Right kidney (tissue), 1 donor: Measurements from ENCODE around the gene DIO3.
"Not testable (repeated sequence)": the region's sequence is repeated elsewhere in the genome, so short reads cannot be mapped to it uniquely, and the experiment has no call there.

ENCODE experiments used
- DNase-seq: peaks from one replicate; pipeline ENCODE4 v3.0.0-alpha.2; 2016

DIO3 gene

DNA sequence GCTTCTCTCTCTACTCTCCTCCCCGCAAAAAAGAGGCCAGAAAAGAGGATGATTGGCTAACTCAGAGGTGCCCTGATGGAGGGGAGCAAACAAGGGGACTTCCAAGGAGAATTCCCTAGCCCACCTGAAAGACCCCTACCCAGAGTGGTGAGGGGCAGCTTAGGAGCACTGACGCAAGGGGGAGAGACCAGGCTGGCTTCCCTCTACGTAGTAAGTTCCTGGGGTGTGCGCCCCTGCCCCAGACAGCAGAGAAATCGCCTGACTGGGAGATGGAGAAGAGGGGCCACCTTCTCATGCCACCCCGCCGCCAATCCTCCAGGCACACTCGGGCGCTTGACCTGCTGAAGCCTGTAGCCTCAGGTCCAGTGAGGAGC, 2.1 kb upstream of the DIO3 start:
- DNase-seq, result no peak

DNA sequence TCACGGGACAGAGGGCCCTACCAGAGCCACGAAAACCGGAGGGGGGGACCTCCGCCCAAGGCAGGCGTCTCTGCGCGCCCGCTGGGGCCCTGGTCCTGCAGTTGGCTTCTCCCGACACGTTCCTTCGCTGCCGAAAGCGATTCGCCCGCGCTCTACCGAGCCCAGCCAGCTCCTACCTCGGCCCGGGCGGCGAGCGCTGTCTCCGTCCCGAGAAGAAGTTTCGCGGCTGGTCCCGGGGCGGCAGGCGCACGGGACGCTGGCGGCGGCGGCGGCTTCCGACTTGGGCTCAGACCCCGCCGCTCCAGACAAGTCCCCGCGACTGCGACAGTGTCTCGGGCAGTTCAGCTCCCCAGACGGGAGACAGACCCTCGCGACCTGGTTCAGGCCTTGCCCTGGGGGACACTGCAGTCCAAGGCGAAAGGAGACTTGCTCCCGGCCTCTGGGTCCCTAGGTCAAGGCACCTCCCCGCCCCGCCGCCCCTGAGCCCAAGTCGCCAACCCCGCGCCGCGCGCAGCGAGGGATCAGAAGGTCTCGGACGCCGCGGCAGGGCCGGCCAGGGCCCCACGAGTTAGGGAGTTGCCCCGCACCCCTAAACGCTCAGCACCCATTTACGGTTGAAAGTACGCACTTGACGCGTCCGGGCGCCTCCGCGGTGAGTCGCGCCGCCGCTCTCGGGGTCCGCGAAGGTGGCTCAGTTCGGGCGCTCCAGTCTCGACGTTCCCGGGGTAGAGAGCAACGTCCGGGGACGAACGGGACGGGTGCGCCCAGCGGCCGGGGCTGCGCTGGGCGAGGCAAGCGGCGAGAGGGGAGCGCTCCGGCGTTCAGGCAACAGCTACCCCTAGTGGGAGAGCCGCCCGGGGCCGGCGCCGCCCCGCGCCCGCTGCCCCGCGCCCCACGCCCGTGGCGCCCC, 1.4 kb upstream of the DIO3 start:
- DNase-seq, result peak; percentile 63

- DNase-seq, result no peak
These were observed 671 bp upstream of the DIO3 start for GRCh38 chr14:101560534-101561113.

DNA sequence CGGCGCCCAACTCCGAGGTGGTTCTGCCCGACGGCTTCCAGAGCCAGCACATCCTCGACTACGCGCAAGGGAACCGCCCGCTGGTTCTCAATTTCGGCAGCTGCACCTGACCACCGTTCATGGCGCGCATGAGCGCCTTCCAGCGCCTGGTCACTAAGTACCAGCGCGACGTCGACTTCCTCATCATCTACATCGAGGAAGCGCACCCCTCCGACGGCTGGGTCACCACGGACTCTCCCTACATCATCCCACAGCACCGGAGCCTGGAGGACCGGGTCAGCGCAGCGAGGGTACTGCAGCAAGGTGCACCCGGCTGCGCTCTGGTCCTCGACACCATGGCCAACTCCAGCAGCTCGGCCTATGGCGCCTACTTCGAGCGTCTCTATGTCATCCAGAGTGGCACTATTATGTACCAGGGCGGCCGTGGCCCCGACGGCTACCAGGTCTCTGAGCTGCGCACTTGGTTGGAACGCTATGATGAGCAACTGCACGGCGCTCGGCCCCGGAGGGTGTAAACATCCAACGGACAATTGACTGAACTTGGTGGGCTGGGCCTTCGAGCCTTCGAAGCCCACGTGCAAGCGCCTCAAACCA, 699 bp downstream of the DIO3 start:
- no peak for DNase-seq

GRCh38 chr14:101562659-101563351, 1.5 kb downstream of the DIO3 start:
- DNase-seq, result no peak

- no peak for DNase-seq
These were observed 2.0 kb downstream of the DIO3 start for GRCh38 chr14:101563352-101563653.

- peak; percentile 48 for DNase-seq
These were observed 2.6 kb downstream of the DIO3 start for GRCh38 chr14:101563654-101564443.

DNA sequence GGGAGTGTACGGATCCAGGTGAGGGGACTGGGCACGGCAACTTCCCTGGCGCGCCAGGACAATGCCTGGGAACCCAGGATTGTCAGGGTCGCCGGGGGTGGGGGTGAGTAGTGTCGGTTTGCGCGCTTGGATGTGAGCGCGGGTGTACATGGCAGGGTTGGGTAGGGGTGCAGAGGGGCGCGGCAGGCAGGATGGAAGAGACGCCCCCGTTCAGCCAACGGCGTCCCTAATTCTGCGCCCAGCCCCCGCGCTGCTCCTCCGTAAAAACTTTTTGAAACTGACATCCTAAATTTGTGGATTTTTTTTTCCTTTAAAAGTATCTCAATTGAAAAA, 3.1 kb downstream of the DIO3 start:
- DNase-seq, result no peak

GRCh38 chr14:101564819-101565698, 3.8 kb downstream of the DIO3 start:
- peak; percentile 62 for DNase-seq

GRCh38 chr14:101567252-101567651, 6.0 kb downstream of the DIO3 start:
- no peak for DNase-seq

DNA sequence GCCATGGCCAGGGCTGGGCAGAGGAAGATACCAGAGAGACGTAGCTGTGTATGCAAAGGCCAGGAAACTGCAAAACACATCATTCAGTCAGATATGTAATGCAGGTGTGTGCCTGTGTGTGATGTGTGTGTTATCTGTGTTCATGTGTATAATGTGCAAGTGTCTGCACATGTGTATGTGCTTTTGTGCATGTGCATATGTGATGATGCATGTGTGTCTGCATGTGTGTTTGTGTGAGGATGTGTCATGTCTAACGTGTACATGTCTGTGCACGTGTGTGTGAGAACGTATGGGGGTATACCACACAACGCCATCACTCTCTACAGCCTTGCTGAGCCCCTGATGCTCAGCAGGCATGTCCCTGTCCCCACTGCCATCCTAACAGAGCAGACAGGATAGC, 9.7 kb downstream of the DIO3 start:
- no peak for DNase-seq

GRCh38 chr14:101572526-101572925, 11.2 kb downstream of the DIO3 start:
- not testable (repeated sequence) for DNase-seq

DNA sequence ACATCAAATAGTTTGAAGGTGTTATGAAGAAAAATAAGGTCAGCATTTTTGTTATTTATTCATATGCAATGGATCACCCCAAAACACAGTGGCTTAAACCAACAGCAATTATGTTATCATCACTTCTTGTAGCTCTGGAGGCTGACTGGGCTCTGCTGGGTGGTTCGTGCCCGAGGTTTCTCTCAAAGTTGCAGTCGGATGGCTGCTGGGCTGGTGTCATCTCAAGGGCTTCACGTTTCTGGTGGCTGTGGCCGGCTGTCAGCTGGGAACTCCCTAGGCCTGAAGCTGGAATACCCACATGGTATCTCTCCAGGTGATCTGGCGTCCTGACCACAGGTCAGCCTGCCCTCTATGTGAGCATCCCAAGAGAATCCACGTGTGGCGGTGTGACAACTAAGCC, 12.0 kb downstream of the DIO3 start:
- no peak for DNase-seq

- no peak for DNase-seq
These were observed 14.3 kb downstream of the DIO3 start for GRCh38 chr14:101575581-101575980.

DNA sequence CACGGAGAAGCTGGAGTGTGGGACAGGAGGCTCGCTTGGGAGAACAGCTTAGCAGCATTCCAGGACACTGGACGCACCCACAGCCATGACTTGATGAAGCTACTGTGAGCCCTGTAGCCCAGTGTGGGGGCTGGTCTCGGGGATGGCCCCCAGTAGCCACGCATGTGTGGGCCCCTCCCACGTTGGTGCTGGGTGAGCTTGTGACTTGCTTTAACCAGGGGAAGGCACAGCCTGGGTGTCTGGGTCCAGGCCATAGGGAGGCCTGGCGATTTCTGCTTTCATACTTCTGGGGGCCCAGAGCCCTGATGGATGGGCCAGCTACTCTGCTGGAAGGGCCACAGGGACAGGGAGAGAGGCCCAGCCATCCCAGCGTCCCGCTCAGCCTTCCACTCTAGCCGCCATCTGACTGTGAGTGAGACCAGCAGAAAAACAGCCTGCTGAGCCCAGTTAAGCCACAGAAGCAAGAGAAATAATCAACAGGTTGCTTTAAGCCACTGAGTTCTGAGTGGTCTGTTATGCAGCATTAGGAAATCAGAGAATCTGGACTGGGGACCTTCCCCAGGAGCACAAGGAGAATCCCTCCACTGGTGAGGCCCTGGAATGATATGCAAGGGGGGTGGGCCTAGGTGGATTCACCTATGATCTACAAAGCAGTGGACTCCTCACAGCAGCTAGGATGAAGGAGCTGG, 16.1 kb downstream of the DIO3 start:
- DNase-seq, result no peak

DNA sequence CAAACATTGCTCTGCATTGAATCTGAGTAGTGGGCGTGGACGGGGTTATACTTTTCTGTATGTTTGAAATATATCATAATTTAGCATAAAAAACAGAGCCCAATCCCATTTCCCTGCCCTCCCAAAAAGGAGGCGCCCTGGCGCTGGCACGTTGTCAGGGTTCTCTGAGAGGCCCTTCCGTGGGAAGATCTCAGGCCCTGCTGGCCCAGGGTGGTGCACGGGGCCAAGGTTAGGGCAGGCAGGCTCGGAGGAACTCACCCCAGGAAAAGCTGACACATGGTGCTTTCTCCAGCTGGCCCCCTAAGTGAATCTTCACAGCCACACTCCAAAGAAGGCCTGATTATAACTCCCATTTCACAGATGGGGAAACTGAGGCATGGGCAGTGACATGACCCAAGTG, 17.2 kb downstream of the DIO3 start:
- DNase-seq, result no peak

DNA sequence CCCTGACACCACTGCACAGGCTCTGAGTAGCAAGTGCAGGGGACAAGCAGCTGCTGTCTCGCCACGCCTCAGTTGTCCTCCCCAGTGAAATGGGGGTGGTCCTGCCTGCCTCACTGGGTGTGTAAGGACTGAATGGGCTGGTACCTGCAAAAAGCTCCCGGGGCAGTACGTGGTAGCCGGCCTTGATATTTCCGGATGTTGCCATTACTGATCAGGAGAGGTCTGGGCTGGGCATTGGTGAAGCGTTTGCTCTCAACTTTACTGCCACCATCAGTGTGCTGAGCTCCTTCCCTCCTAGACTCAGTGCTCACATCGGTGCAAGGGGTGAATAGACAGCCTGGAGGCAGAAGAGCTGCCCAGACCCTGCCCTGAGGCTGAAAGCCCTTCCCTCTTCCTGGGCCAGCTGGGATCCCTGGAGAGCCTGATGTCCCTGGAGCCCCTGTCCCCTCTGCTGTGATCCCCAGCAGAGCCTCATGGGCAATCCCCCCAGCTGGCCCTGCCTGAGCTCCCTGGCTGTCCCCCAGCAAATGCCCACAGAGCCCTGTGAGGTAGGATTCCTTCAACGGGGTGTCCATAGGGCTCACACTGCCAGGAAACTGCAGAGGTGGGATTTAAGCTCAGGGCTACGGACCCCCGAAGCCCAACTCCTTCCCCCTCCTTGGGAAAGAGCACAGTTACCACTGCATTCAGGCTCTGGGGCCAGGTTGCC, 18.2 kb downstream of the DIO3 start:
- no peak for DNase-seq

DNA sequence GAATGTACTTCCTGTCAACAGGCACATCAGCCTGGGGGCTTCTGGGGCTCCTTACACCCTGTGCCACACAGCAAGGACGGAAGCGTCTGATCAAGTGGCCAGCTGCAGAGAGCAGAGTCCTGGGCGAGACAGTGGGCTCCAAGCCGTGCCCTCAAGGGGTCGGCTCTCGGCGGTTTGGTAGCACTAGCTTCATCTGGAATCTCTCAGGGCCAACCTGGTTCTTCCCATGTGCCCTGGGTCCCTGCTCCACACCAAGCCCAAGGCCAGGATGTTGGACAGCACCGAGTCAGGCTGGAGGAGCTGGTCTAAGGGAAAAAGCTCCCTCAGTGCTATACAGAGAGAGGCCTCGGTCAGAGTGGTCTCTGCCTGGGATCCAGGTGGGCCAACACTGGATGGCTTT, 20.5 kb downstream of the DIO3 start:
- no peak for DNase-seq

- DNase-seq, result no peak
These were observed 21.0 kb downstream of the DIO3 start for GRCh38 chr14:101582294-101582693.

DNA sequence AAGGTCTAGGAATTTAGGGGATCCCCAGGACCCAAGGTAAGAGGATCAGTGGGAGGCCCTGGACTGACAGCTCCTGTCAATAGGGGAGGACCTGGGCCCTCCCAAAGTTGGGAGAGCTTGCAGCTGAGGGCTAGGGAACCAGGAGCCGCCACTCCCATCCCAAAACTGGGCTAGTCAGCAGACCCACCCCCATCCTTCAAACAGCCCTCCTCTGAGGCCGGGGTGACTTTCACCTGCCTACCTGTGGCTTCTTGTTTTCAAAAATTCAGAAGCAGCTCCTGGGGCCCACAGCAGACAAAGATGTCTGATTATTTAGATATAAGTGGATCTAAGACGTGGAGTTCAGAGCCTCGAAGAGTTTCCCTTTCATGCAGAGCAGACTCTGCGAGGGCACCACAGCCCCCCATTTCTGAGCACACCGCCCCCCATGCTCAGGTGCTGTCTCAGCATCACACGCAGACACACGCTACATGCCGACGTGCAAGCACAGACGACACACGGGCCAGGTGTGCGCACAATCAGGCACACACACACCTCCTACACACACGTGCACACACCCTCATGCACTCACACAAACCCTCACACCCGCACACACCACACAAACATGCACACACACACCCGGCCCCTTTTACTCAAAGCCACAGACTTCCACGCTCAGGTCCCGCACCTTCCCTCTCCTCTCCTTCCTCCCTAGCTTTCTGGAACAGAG, 21.9 kb downstream of the DIO3 start:
- no peak for DNase-seq
